ENCODE results near the gene SLC66A2. TPM values are rescaled to one million over a fixed set of nuclear protein-coding genes. Genes with fewer than 3 reads are reported as not detected.

SLC66A2 gene
- total and polyA plus RNA-seq, 8 donors: 18.1 to 148 (median 24.4) TPM

- Histone ChIP-seq H3K4me3 (no peak overlapping the region), H3K9me3 (peaks cover 6 to 27% (median 22%) of the 10 kb centered on the region in 4 donors), H3K27ac (no peak overlapping the region), H3K36me3 (peaks cover 11 to 74% (median 59%) of the 10 kb centered on the region in 4 donors), H3K4me1 (peaks cover 0 to 9% (median 0%) of the 10 kb centered on the region in 4 donors), H3K27me3 (no peaks in the 10 kb centered on the region)
- peak in 1 of 2 donors; percentile 18 for DNase-seq
- TF ChIP-seq POLR2AphosphoS5 (IDR thresholded peaks at IDR 0.05) (no peak), CTCF (IDR thresholded peaks at IDR 0.05) (no peak), EP300 (IDR thresholded peaks at IDR 0.05) (no peak), POLR2A (IDR thresholded peaks at IDR 0.05) (no peak)
- intact Hi-C loops (cut with DNase I; ENCODE audit: low total_unique reads): no loop called here
- 85 to 97% (median 94%) methylated on average over 9 to 11 of the region's 11 CpGs for WGBS, 5 donors
These were observed 25.1 kb downstream of the SLC66A2 start for GRCh38 chr18:79926306-79926705.

- TF ChIP-seq CTCF (IDR thresholded peaks at IDR 0.05) (no peak), POLR2AphosphoS5 (IDR thresholded peaks at IDR 0.05) (peak in 1 of 3 donors; percentile 9), POLR2A (IDR thresholded peaks at IDR 0.05) (no peak)
- 70 to 78% (median 77%) methylated on average over 25 of the region's 25 CpGs for WGBS, 5 donors
- H3K9me3 ChIP-seq: peaks cover 6 to 17% (median 15%) of the 10 kb centered on the region in 4 donors
- peaks cover 11 to 69% (median 57%) of the 10 kb centered on the region in 4 donors for H3K36me3 ChIP-seq
- H3K27me3 ChIP-seq: no peaks in the 10 kb centered on the region
- intact Hi-C loops (cut with DNase I; ENCODE audit: low total_unique reads): no loop called here
- H3K4me1 ChIP-seq: peaks cover 0 to 9% (median 0%) of the 10 kb centered on the region in 4 donors
- peak; percentile 21 to 67 for DNase-seq
- no peak overlapping the region for H3K27ac ChIP-seq
- H3K4me3 ChIP-seq: no peak overlapping the region
These were observed 26.4 kb downstream of the SLC66A2 start for GRCh38 chr18:79924814-79925731.

GRCh38 chr18:79923896-79924585 is 27.4 kb downstream of the SLC66A2 start:
- no peaks in the 10 kb centered on the region for H3K27me3 ChIP-seq
- TF ChIP-seq EP300 (IDR thresholded peaks at IDR 0.05) (no peak), POLR2A (IDR thresholded peaks at IDR 0.05) (no peak), POLR2AphosphoS5 (IDR thresholded peaks at IDR 0.05) (no peak), CTCF (IDR thresholded peaks at IDR 0.05) (no peak)
- H3K9me3 ChIP-seq: peaks cover 3 to 7% (median 4%) of the 10 kb centered on the region in 4 donors
- H3K27ac ChIP-seq: no peak overlapping the region
- 95 to 97% (median 97%) methylated on average over 26 of the region's 26 CpGs for WGBS, 5 donors
- H3K4me3 ChIP-seq: no peak overlapping the region
- DNase-seq: peak in 1 of 2 donors; percentile 15
- H3K4me1 ChIP-seq: peaks cover 0 to 9% (median 0%) of the 10 kb centered on the region in 4 donors
- peaks cover 9 to 61% (median 48%) of the 10 kb centered on the region in 4 donors for H3K36me3 ChIP-seq
- intact Hi-C loops (cut with DNase I; ENCODE audit: low total_unique reads): no loop called here

- no peaks in the 10 kb centered on the region for H3K27me3 ChIP-seq
- H3K9me3 ChIP-seq: no peaks in the 10 kb centered on the region
- H3K4me1 ChIP-seq: peaks cover 0 to 9% (median 0%) of the 10 kb centered on the region in 4 donors
- peaks cover 16 to 61% (median 48%) of the 10 kb centered on the region in 4 donors for H3K36me3 ChIP-seq
- 82 to 94% (median 90%) methylated on average over 13 to 17 of the region's 17 CpGs for WGBS, 5 donors
- TF ChIP-seq EP300 (IDR thresholded peaks at IDR 0.05) (no peak), CTCF (IDR thresholded peaks at IDR 0.05) (no peak), POLR2A (IDR thresholded peaks at IDR 0.05) (no peak), POLR2AphosphoS5 (IDR thresholded peaks at IDR 0.05) (no peak)
- H3K4me3 ChIP-seq: no peak overlapping the region
- intact Hi-C loops (cut with DNase I; ENCODE audit: low total_unique reads): no loop called here
- DNase-seq: peak in 1 of 2 donors; percentile 19
- H3K27ac ChIP-seq: no peak overlapping the region
These were observed 28.5 kb downstream of the SLC66A2 start for GRCh38 chr18:79922971-79923411.

All from stomach (tissue), 9 donors.